Measurements from ENCODE around the gene ZNF701.

- TF ChIP-seq CTCF (IDR thresholded peaks at IDR 0.05) (no peak), EP300 (IDR thresholded peaks at IDR 0.05) (no peak), POLR2AphosphoS5 (IDR thresholded peaks at IDR 0.05) (no peak)
Observed at GRCh38 chr19:52602941-52603340, 32.9 kb downstream of the ZNF701 start.
